H1 (cell line): ENCODE results near the gene STPG1. TPM values are rescaled to one million over a fixed set of nuclear protein-coding genes. Genes with fewer than 3 reads are reported as not detected.

Source experiments
- CHD2 ChIP-seq: IDR thresholded peaks from 2 replicates; pipeline ENCODE4 v1.6.1; 2012; ENCODE audit warnings: low read length, improper control_type of control experiment
- FOSL1 ChIP-seq: IDR thresholded peaks from 2 replicates; pipeline ENCODE4 v1.6.1; 2011; ENCODE audit warnings: mild to moderate bottlenecking, low read depth, low read length, moderate library complexity; ENCODE audit not compliant: insufficient read depth
- POU5F1 ChIP-seq: IDR thresholded peaks from 2 replicates; pipeline ENCODE4 v1.6.1; 2011; ENCODE audit warnings: low read depth, mild to moderate bottlenecking, low read length, moderate library complexity
- TBP ChIP-seq: IDR thresholded peaks from 2 replicates; pipeline ENCODE4 v1.6.1; 2011; ENCODE audit warnings: low read depth, low read length, improper control_type of control experiment
- polyA plus RNA-seq, 7 experiments: library from polyadenylated mRNA; depleted of rRNA in 3 of 7; stranded (reverse) in 5 of 7; unstranded in 2 of 7; fragments of >200 nt in 5 of 7; fragments of 200-250 nt in 2 of 7; gene quantifications; 1 replicate in 5 of 7; 2 replicates in 1 of 7; 4 replicates in 1 of 7; pipeline versions ENCODE4 v1.2.1 to v1.2.3, GENCODE V29; 2011 to 2013; ENCODE audit warnings: missing spikeins in 2 of 7, mixed read lengths in 2 of 7
- total RNA-seq: library from RNA; stranded (reverse); fragmentation: NEBNext Ultra II Directional; extraction: Animal tissue kit (Norgen Biotek cat#: 25700); gene quantifications from 2 replicates; pipeline ENCODE4 v1.2.1, GENCODE V29; 2021
- TF ChIP-seq, protein P1 (sequence below): IDR thresholded peaks from 2 replicates; pipeline ENCODE4 v1.6.1; 2011; ENCODE audit warnings: low read depth, mild to moderate bottlenecking, low read length; ENCODE audit not compliant: insufficient read depth

Gene STPG1
- total and polyA plus RNA-seq, 2 of the 8 experiments (the other 6 are each of a cell fraction or from before 2014, with no cell fraction given) = 10.3 to 11.2 TPM

DNA sequence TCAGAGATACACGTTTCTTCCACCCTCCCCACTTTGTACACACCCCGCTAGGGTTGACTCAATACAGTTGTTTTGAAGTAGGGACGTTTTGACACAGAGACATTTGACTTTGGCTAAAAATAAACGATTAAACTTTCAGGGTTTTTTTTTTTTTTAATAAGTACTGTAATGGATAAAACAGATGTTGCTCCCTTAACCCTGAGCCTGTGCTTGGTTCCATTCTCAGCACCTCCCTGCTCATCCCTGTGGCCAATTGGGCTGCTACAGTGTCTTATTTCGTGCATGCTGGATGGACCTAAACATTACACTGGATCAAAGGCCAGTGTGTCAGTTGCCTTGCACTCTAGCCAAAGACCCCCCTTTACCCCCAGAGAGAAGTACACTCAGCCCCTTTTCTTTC, 77.5 kb downstream of the STPG1 start (continued):
- TF ChIP-seq, protein P1, sequence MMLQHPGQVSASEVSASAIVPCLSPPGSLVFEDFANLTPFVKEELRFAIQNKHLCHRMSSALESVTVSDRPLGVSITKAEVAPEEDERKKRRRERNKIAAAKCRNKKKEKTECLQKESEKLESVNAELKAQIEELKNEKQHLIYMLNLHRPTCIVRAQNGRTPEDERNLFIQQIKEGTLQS = no peak
- TF ChIP-seq POU5F1 = no peak
- TF ChIP-seq TBP = no peak
- TF ChIP-seq FOSL1 = no peak
- no peak for TF ChIP-seq CHD2
